NK-92 (cell line): ENCODE measurements around the gene ITPRIP.

ENCODE experiments used
- DNase-seq: peaks from one replicate; lab custom pipeline; 2025; ENCODE audit not compliant: unreplicated experiment; lab: John Stamatoyannopoulos, UW

ITPRIP gene

GRCh38 chr10:104284846-104285245 is 53.4 kb downstream of the ITPRIP start:
- no peak for DNase-seq

GRCh38 chr10:104281694-104282093 is 56.6 kb downstream of the ITPRIP start:
- no peak for DNase-seq

- no peak for DNase-seq
Measured at GRCh38 chr10:104279550-104280259, 58.6 kb downstream of the ITPRIP start.

GRCh38 chr10:104277785-104278184 is 60.5 kb downstream of the ITPRIP start:
- no peak for DNase-seq

- DNase-seq, result no peak
Measured at GRCh38 chr10:104276192-104276591, 62.1 kb downstream of the ITPRIP start.

- DNase-seq, result no peak
Measured at GRCh38 chr10:104274762-104275721, 63.2 kb downstream of the ITPRIP start.

GRCh38 chr10:104273899-104274575 is 64.2 kb downstream of the ITPRIP start:
- no peak for DNase-seq

GRCh38 chr10:104273286-104273685 is 65.0 kb downstream of the ITPRIP start:
- no peak for DNase-seq

- DNase-seq, result peak; percentile 95
Measured at GRCh38 chr10:104268713-104269645, 69.3 kb downstream of the ITPRIP start, which contains the start of gene GSTO2. GSTO2 (plus strand) TSS chr10:104269184; CDS start chr10:104274916, 5,732 bp downstream.

- DNase-seq, result no peak
Measured at GRCh38 chr10:104268405-104268712, 69.9 kb downstream of the ITPRIP start.

- no peak for DNase-seq
Measured at GRCh38 chr10:104267721-104268404, 70.4 kb downstream of the ITPRIP start.

GRCh38 chr10:104264783-104265182 is 73.5 kb downstream of the ITPRIP start:
- DNase-seq, result no peak

GRCh38 chr10:104262055-104262454 is 76.2 kb downstream of the ITPRIP start:
- no peak for DNase-seq

GRCh38 chr10:104260775-104261115 is 77.5 kb downstream of the ITPRIP start:
- DNase-seq, result no peak

- no peak for DNase-seq
Measured at GRCh38 chr10:104259999-104260774, 78.1 kb downstream of the ITPRIP start.
